H9 (cell line): ENCODE measurements around the gene APOM. TPM values are rescaled to one million over a fixed set of nuclear protein-coding genes. Genes with fewer than 3 reads are reported as not detected.

Experiments
- DNase-seq: peaks from one replicate; pipeline ENCODE4 v3.0.0-alpha.2; 2017
- H2AFZ ChIP-seq: one replicate; pipeline ENCODE4 v1.6.1; 2013; ENCODE audit warnings: mild to moderate bottlenecking, low read length, control low read depth, moderate library complexity
- H2AK5ac ChIP-seq: 2 replicates; pipeline ENCODE4 v1.6.1; 2013; ENCODE audit warnings: low read length, control low read depth, mixed read lengths; ENCODE audit not compliant: insufficient read length
- H2BK120ac ChIP-seq: one replicate; pipeline ENCODE4 v1.6.1; 2013; ENCODE audit warnings: low read depth, mild to moderate bottlenecking, low read length, control low read depth, inconsistent platforms; ENCODE audit not compliant: poor library complexity, severe bottlenecking
- H2BK12ac ChIP-seq: 2 replicates; pipeline ENCODE4 v1.6.1; 2013; ENCODE audit warnings: low read length, control low read depth, mixed read lengths, low read depth; ENCODE audit not compliant: insufficient read length
- H2BK15ac ChIP-seq: 2 replicates; pipeline ENCODE4 v1.6.1; 2013; ENCODE audit warnings: low read depth, low read length, control low read depth
- H2BK20ac ChIP-seq: one replicate; pipeline ENCODE4 v1.6.1; 2013; ENCODE audit warnings: low read depth, mild to moderate bottlenecking, low read length, control low read depth, inconsistent platforms; ENCODE audit not compliant: poor library complexity, severe bottlenecking
- H2BK5ac ChIP-seq: 2 replicates; pipeline ENCODE4 v1.6.1; 2013; ENCODE audit warnings: low read length, control low read depth, mixed read lengths; ENCODE audit not compliant: insufficient read length
- H3K14ac ChIP-seq: 2 replicates; pipeline ENCODE4 v1.6.1; 2013; ENCODE audit warnings: low read length, control low read depth; ENCODE audit not compliant: insufficient read depth
- H3K18ac ChIP-seq: 2 replicates; pipeline ENCODE4 v1.6.1; 2013; ENCODE audit warnings: low read depth, mild to moderate bottlenecking, mixed read lengths, low read length, control low read depth; ENCODE audit not compliant: insufficient read length
- H3K23ac ChIP-seq: 2 replicates; pipeline ENCODE4 v1.6.1; 2013; ENCODE audit warnings: low read length, control low read depth, mixed read lengths, low read depth; ENCODE audit not compliant: insufficient read length
- H3K23me2 ChIP-seq: 2 replicates; pipeline ENCODE4 v1.6.1; 2013; ENCODE audit warnings: low read depth, mild to moderate bottlenecking, mixed read lengths, low read length, control low read depth; ENCODE audit not compliant: insufficient read length, poor library complexity, severe bottlenecking
- H3K27ac ChIP-seq: 2 replicates; pipeline ENCODE4 v1.5.1; 2013; ENCODE audit warnings: low read length, control low read depth, mixed read lengths, low read depth; ENCODE audit not compliant: insufficient read length
- H3K27me3 ChIP-seq: 2 replicates; pipeline ENCODE4 v1.6.1; 2013; ENCODE audit warnings: low read length, control low read depth, inconsistent platforms; ENCODE audit not compliant: insufficient read depth
- H3K4ac ChIP-seq: 2 replicates; pipeline ENCODE4 v1.6.1; 2013; ENCODE audit warnings: low read depth, mild to moderate bottlenecking, control low read depth, inconsistent platforms, low read length, moderate library complexity
- H3K4me1 ChIP-seq: 2 replicates; pipeline ENCODE4 v1.6.1; 2013; ENCODE audit warnings: low read length, control low read depth, inconsistent platforms; ENCODE audit not compliant: insufficient read depth
- H3K4me2 ChIP-seq: 2 replicates; pipeline ENCODE4 v1.6.1; 2013; ENCODE audit warnings: low read length, control low read depth, mixed read lengths; ENCODE audit not compliant: insufficient read length, insufficient read depth
- H3K56ac ChIP-seq: 2 replicates; pipeline ENCODE4 v1.6.1; 2013; ENCODE audit warnings: low read depth, mild to moderate bottlenecking, mixed read lengths, low read length, control low read depth; ENCODE audit not compliant: insufficient read length
- H3K79me1 ChIP-seq: 2 replicates; pipeline ENCODE4 v1.6.1; 2013; ENCODE audit warnings: low read depth, mild to moderate bottlenecking, moderate library complexity, low read length, control low read depth, inconsistent platforms; ENCODE audit not compliant: insufficient read depth, poor library complexity, severe bottlenecking
- H3K79me2 ChIP-seq: 2 replicates; pipeline ENCODE4 v1.6.1; 2013; ENCODE audit warnings: low read length, control low read depth, inconsistent platforms; ENCODE audit not compliant: insufficient read depth
- H3K9ac ChIP-seq: 2 replicates; pipeline ENCODE4 v1.6.1; 2013; ENCODE audit warnings: low read length, control low read depth, mixed read lengths; ENCODE audit not compliant: insufficient read length; ENCODE audit errors: extremely low read depth
- H3K9me3 ChIP-seq: one replicate; pipeline ENCODE4 v1.6.1; 2013; ENCODE audit warnings: low read depth, low read length, inconsistent platforms; ENCODE audit not compliant: control insufficient read depth
- H3T11ph ChIP-seq: one replicate; pipeline ENCODE4 v1.6.1; 2013; ENCODE audit warnings: mild to moderate bottlenecking, low read length, control low read depth, inconsistent platforms
- H4K20me1 ChIP-seq: one replicate; pipeline ENCODE4 v1.6.1; 2013; ENCODE audit not compliant: control insufficient read depth, insufficient read length, insufficient read depth
- H4K5ac ChIP-seq: 2 replicates; pipeline ENCODE4 v1.6.1; 2013; ENCODE audit warnings: low read depth, mild to moderate bottlenecking, mixed read lengths, low read length, control low read depth; ENCODE audit not compliant: insufficient read length
- H4K8ac ChIP-seq: replicated peaks from 2 replicates; pipeline ENCODE4 v1.6.1; 2013; ENCODE audit warnings: low read length, control low read depth, mixed read lengths, low read depth; ENCODE audit not compliant: insufficient read length
- H4K91ac ChIP-seq: 2 replicates; pipeline ENCODE4 v1.6.1; 2013; ENCODE audit warnings: low read depth, mild to moderate bottlenecking, moderate library complexity, mixed read lengths, low read length, control low read depth; ENCODE audit not compliant: insufficient read length
- H3K27ac Mint-ChIP-seq, 3 experiments: 2 replicates in 2 of 3; 3 replicates in 1 of 3; pipeline ENCODE4 v1.8.0; 2020 to 2021; ENCODE audit warnings: mixed read lengths in 3 of 3, mild to moderate bottlenecking in 1 of 3, moderate library complexity in 1 of 3
- H3K27me3 Mint-ChIP-seq: 2 replicates; pipeline ENCODE4 v1.8.0; 2021; ENCODE audit warnings: low read depth, mild to moderate bottlenecking, moderate library complexity, mixed read lengths
- H3K36me3 Mint-ChIP-seq, 3 experiments: 2 replicates in 2 of 3; 3 replicates in 1 of 3; pipeline ENCODE4 v1.8.0; 2020 to 2021; ENCODE audit warnings: low read depth in 3 of 3, mixed read lengths in 3 of 3; ENCODE audit not compliant: insufficient read depth in 1 of 3
- H3K4me1 Mint-ChIP-seq, 2 experiments: 2 replicates each; pipeline ENCODE4 v1.8.0; 2020; ENCODE audit warnings: mixed read lengths in 2 of 2
- H3K4me3 Mint-ChIP-seq, 2 experiments: 2 replicates in 1 of 2; 3 replicates in 1 of 2; pipeline ENCODE4 v1.8.0; 2020 to 2021; ENCODE audit warnings: mild to moderate bottlenecking in 2 of 2, mixed read lengths in 2 of 2, moderate library complexity in 1 of 2
- H3K9me3 Mint-ChIP-seq, 2 experiments: 2 replicates in 1 of 2; 3 replicates in 1 of 2; pipeline ENCODE4 v1.8.0; 2020; ENCODE audit warnings: mild to moderate bottlenecking in 2 of 2, mixed read lengths in 2 of 2, moderate library complexity in 1 of 2
- CTCF ChIP-seq: fragments of 200-600 bp; sonication (generic); conservative IDR thresholded peaks from 3 replicates; pipeline ENCODE4 v1.8.0; 2021; ENCODE audit warnings: antibody characterized with exemption, mild to moderate bottlenecking
- WGBS: extraction: QIAGEN DNeasy Blood & Tissue Kit; methylation state at CpG from one replicate; pipeline ENCODE4 v1.1.7; 2013; ENCODE audit warnings: missing lambda C conversion rate, low lambda C conversion rate, mixed read lengths; ENCODE audit not compliant: insufficient read length; ENCODE audit errors: extremely low coverage; 5-methylcytosine and 5-hydroxymethylcytosine counted together
- total RNA-seq: library from RNA; stranded (reverse); gene quantifications from 2 replicates; pipeline ENCODE4 v1.2.1, GENCODE V29; 2021

The APOM gene
- total RNA-seq, 1 experiment from 2014 or later: 3.6 TPM

DNA sequence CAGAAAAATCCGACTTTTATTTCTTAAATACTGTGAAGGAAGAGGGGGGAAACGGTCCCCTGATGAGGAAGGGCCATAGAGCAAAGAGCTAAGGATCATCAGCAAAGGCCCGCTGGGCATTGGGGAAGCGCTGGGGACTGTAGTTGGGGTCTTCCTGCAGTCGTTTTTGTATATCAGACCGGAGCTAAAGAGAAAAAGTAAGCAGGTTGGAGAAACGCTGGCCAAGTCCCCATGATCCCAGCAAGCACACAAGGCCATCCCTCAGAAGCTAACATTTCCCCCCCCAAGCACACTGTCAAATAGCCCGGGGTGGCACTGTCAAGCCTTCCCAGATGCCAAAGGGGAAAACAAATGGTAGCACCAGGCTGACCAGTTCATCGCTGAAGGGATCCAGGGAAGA, 16.7 kb upstream of the APOM start:
- Histone ChIP-seq H4K91ac (no peak overlapping the region), H3K27me3 (no peaks in the 10 kb centered on the region), H2BK15ac (no peak overlapping the region), H2BK120ac (no peak overlapping the region), H2BK12ac (no peak overlapping the region), H3K4me1 (no peaks in the 10 kb centered on the region), H3K27ac (no peak overlapping the region), H3K23me2 (no peaks in the 10 kb centered on the region), H3K23ac (no peak overlapping the region), H2AK5ac (no peak overlapping the region), H2BK5ac (no peak overlapping the region), H3K79me1 (no peaks in the 10 kb centered on the region), H3K79me2 (no peaks in the 10 kb centered on the region), H3K4ac (no peak overlapping the region), H3K9me3 (no peaks in the 10 kb centered on the region), H2AFZ (no peak overlapping the region), H3K18ac (no peak overlapping the region), H3K14ac (no peak overlapping the region), H3K4me2 (no peak overlapping the region), H4K5ac (no peak overlapping the region), H3T11ph (no peak overlapping the region), H3K56ac (no peak overlapping the region), H2BK20ac (no peak overlapping the region), H4K20me1 (peaks cover 2% of the 10 kb centered on the region), H4K8ac (no peak overlapping the region), H3K9ac (no peak overlapping the region)
- Mint-ChIP-seq H3K36me3 (peaks cover 46 to 89% (median 82%) of the 10 kb centered on the region in 3 experiments), H3K27ac (peak overlapping the region in 2 of 3 experiments; percentile 25 to 91; a peak in 2 of 7 replicates), H3K9me3 (no peaks in the 10 kb centered on the region), H3K4me1 (no peaks in the 10 kb centered on the region), H3K27me3 (no peaks in the 10 kb centered on the region), H3K4me3 (no peak overlapping the region)
- WGBS: no CpG with 5 or more reads among the region's 9 CpGs
- TF ChIP-seq CTCF: no peak
- no peak for DNase-seq
